ENCODE measurements around the gene CCP110. TPM values are rescaled to one million over a fixed set of nuclear protein-coding genes. Genes with fewer than 3 reads are reported as not detected.

The CCP110 gene
- total and polyA plus RNA-seq, 2 experiments from 2014 or later, result 10.7 to 20.9 TPM

DNA sequence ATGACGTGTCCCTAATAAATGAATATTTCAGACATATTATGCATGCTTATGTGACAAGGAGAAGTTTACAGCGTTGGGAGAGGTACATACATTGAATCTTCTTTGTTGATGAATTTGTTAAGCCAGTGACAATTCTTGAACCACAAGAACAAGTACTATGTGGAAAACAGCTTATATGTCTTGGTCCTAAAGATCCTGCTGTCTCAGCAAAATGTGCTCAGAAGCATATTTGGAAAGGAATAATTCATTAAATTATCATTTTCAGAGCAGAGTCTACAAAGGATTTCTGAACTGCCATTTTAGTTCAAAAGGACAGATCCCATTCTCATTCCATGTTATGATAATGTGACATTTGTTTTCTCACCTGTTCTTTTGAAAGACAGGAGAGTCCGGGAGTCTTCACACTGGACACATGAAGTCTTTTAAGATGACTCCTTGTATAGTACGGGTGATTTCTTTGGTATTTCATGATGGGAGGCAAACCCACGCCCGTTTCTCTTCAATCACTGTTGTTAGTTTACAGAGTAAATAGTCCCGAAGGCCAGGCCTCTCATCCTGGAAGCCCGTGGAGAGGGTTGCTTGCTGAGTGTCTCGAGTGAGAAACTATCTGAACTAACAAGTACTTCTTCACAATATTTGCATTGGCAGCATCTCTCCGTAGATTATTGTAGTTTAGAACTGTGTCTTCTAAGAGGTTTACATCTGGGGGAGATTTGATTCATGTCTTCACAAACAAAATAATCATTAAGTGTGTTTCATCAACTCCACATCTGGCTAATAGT is 58.5 kb downstream of the CCP110 start (continued):
- TF ChIP-seq, protein P1, sequence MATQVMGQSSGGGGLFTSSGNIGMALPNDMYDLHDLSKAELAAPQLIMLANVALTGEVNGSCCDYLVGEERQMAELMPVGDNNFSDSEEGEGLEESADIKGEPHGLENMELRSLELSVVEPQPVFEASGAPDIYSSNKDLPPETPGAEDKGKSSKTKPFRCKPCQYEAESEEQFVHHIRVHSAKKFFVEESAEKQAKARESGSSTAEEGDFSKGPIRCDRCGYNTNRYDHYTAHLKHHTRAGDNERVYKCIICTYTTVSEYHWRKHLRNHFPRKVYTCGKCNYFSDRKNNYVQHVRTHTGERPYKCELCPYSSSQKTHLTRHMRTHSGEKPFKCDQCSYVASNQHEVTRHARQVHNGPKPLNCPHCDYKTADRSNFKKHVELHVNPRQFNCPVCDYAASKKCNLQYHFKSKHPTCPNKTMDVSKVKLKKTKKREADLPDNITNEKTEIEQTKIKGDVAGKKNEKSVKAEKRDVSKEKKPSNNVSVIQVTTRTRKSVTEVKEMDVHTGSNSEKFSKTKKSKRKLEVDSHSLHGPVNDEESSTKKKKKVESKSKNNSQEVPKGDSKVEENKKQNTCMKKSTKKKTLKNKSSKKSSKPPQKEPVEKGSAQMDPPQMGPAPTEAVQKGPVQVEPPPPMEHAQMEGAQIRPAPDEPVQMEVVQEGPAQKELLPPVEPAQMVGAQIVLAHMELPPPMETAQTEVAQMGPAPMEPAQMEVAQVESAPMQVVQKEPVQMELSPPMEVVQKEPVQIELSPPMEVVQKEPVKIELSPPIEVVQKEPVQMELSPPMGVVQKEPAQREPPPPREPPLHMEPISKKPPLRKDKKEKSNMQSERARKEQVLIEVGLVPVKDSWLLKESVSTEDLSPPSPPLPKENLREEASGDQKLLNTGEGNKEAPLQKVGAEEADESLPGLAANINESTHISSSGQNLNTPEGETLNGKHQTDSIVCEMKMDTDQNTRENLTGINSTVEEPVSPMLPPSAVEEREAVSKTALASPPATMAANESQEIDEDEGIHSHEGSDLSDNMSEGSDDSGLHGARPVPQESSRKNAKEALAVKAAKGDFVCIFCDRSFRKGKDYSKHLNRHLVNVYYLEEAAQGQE (IDR thresholded peaks at IDR 0.05; ENCODE audit: unreplicated experiment), result no peak
- TF ChIP-seq STAT1 (IDR thresholded peaks at IDR 0.05; ENCODE audit: unreplicated experiment) (no peak), JUNB (IDR thresholded peaks at IDR 0.05; ENCODE audit: unreplicated experiment) (no peak), ZNF114 (CRISPR knock-in tag; IDR thresholded peaks at IDR 0.05) (no peak), ZNF331 (CRISPR knock-in tag; IDR thresholded peaks at IDR 0.05; ENCODE audit: low read depth) (no peak), EZH2phosphoT487 (IDR thresholded peaks at IDR 0.05; ENCODE audit: unreplicated experiment) (no peak), NANOG (IDR thresholded peaks at IDR 0.05; ENCODE audit: borderline replicate concordance) (no peak), POLR2AphosphoS5 (IDR thresholded peaks at IDR 0.05; ENCODE audit: low read depth) (no peak)
- TF ChIP-seq, protein P2, sequence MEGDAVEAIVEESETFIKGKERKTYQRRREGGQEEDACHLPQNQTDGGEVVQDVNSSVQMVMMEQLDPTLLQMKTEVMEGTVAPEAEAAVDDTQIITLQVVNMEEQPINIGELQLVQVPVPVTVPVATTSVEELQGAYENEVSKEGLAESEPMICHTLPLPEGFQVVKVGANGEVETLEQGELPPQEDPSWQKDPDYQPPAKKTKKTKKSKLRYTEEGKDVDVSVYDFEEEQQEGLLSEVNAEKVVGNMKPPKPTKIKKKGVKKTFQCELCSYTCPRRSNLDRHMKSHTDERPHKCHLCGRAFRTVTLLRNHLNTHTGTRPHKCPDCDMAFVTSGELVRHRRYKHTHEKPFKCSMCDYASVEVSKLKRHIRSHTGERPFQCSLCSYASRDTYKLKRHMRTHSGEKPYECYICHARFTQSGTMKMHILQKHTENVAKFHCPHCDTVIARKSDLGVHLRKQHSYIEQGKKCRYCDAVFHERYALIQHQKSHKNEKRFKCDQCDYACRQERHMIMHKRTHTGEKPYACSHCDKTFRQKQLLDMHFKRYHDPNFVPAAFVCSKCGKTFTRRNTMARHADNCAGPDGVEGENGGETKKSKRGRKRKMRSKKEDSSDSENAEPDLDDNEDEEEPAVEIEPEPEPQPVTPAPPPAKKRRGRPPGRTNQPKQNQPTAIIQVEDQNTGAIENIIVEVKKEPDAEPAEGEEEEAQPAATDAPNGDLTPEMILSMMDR (conservative IDR thresholded peaks at IDR 0.05; ENCODE audit: low read depth in 2 of 2), result no peak
- TF ChIP-seq, protein P3, sequence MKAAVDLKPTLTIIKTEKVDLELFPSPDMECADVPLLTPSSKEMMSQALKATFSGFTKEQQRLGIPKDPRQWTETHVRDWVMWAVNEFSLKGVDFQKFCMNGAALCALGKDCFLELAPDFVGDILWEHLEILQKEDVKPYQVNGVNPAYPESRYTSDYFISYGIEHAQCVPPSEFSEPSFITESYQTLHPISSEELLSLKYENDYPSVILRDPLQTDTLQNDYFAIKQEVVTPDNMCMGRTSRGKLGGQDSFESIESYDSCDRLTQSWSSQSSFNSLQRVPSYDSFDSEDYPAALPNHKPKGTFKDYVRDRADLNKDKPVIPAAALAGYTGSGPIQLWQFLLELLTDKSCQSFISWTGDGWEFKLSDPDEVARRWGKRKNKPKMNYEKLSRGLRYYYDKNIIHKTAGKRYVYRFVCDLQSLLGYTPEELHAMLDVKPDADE (IDR thresholded peaks at IDR 0.05), result no peak

DNA sequence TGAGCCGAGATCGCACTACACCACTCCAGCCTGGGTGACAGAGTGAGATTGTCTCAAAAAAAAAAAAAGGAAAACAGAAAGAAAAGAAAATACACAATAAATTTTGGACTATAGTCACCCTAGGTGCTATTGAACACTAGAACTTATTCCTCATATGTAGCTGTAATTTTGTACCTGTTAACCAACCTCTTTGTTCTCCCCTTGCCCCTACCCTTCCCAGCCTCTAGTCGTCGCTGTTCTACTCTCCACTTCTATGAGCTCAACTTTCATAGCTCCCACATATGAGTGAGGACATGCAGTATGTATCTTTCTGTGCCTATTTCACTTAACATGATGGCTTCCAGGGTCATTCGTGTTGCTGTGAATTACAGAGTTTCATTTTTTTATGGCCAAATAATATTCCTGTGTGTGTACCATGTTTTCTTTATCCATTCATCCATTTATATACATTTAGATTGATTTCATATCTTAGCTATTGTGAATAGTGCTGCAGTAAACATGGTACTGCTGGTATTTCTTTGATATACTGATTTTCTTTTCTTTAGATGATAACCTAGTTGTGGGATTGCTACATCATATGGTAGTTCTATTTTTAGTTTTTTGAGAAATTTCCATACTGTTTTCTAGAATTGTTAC is 60.0 kb downstream of the CCP110 start:
- no peaks in the 10 kb centered on the region for H3K4me1 Mint-ChIP-seq

More for the DNA sequence above, 60.0 kb downstream of the CCP110 start:
- H3F3A ChIP-seq (replicated peaks; ENCODE audit: low read depth), result no peaks in the 10 kb centered on the region
- TF ChIP-seq, protein P1 (IDR thresholded peaks at IDR 0.05; ENCODE audit: unreplicated experiment), result no peak
- no peak for TF ChIP-seq POLR2AphosphoS5 (IDR thresholded peaks at IDR 0.05; ENCODE audit: low read depth)
- TF ChIP-seq NANOG (IDR thresholded peaks at IDR 0.05; ENCODE audit: borderline replicate concordance), result no peak
- TF ChIP-seq, protein P2 (conservative IDR thresholded peaks at IDR 0.05; ENCODE audit: low read depth in 2 of 2), result peak; percentile 85 to 97
- H4K20me1 ChIP-seq (replicated peaks; ENCODE audit: insufficient read depth), result 0 out of 2 replicates have a peak, but pooled peaks cover 2% of the 10 kb centered on the region
- H3K27ac ChIP-seq (ENCODE audit: low read depth), result no peak overlapping the region
- peaks cover 64% of the 10 kb centered on the region for H3K36me3 Mint-ChIP-seq (ENCODE audit: low read depth)
- peaks cover 5% of the 10 kb centered on the region for H3K27me3 Mint-ChIP-seq (ENCODE audit: insufficient read depth, low read depth, poor library complexity)
- DNase-seq (ENCODE audit: low spot score), result peak; percentile 72
- no peak overlapping the region for H3K4me2 ChIP-seq
- no peaks in the 10 kb centered on the region for H3K4me1 ChIP-seq (ENCODE audit: insufficient read depth)
- no peak overlapping the region for H3K4me3 Mint-ChIP-seq
- ATAC-seq, result peak; percentile 72
- no peak overlapping the region for H3K4me3 ChIP-seq
- H3K9me2 ChIP-seq (ENCODE audit: insufficient read depth), result no peaks in the 10 kb centered on the region
- H3K27ac Mint-ChIP-seq, result no peak overlapping the region
- peaks cover 7% of the 10 kb centered on the region for H3K9me3 Mint-ChIP-seq
- H2AFZ ChIP-seq, result no peak overlapping the region
- H3K79me2 ChIP-seq (replicated peaks; ENCODE audit: insufficient read depth), result no peaks in the 10 kb centered on the region
- H3K27me3 ChIP-seq (ENCODE audit: insufficient read depth), result no peaks in the 10 kb centered on the region
- H3K36me3 ChIP-seq (ENCODE audit: insufficient read depth), result peaks cover 33% of the 10 kb centered on the region

Data from GM23338 (cell line).